BJ (cell line): ENCODE measurements around the gene DRG1. TPM values are rescaled to one million over a fixed set of nuclear protein-coding genes. Genes with fewer than 3 reads are reported as not detected.
"Not testable (repeated sequence)": the region's sequence is repeated elsewhere in the genome, so short reads cannot be mapped to it uniquely, and the experiment has no call there.

Experiments used
- CTCF ChIA-PET: fragments of 350-600 bp; formaldehyde crosslinking; extraction: SDS; loops from one replicate; lab custom pipeline; 2021; ENCODE audit warnings: antibody characterized with exemption, inconsistent platforms; lab: Yijun Ruan, JAX
- POLR2A ChIA-PET: fragments of 300-600 bp; sonication (Branson Sonifier 250); formaldehyde crosslinking; extraction: SDS; loops from one replicate; lab custom pipeline; 2021; ENCODE audit warnings: antibody characterized with exemption; lab: Charles Lee
- DNase-seq: peaks from one replicate; pipeline ENCODE4 v3.0.0-alpha.2; 2011; ENCODE audit warnings: low read depth
- H3K27me3 ChIP-seq: 2 replicates; pipeline ENCODE4 v1.6.0; 2011; ENCODE audit warnings: low read length; ENCODE audit not compliant: control insufficient read depth, insufficient read depth
- H3K36me3 ChIP-seq: 2 replicates; pipeline ENCODE4 v1.5.1; 2011; ENCODE audit warnings: low read length; ENCODE audit not compliant: control insufficient read depth, insufficient read depth
- H3K4me3 ChIP-seq: 2 replicates; pipeline ENCODE4 v1.5.1; 2011; ENCODE audit warnings: low read depth, mild to moderate bottlenecking, control low read depth, low read length
- CTCF ChIP-seq: IDR thresholded peaks from 2 replicates; pipeline ENCODE4 v1.5.1; 2011; ENCODE audit warnings: low read depth, mild to moderate bottlenecking, control low read depth, inconsistent platforms, low read length, moderate library complexity; ENCODE audit not compliant: insufficient read depth
- polyA plus RNA-seq: library from polyadenylated mRNA; depleted of rRNA; stranded (reverse); fragments of >200 nt; gene quantifications from 2 replicates; pipeline ENCODE4 v1.2.3, GENCODE V29; 2011; rRNA removed
- small RNA-seq: library from RNA; depleted of rRNA; stranded (forward); fragments of <200 nt; gene quantifications from one replicate; pipeline ENCODE3, GENCODE V24; 2012; ENCODE audit warnings: low replicate concordance, low read depth; ENCODE audit not compliant: insufficient read length

Gene DRG1
- polyA plus RNA-seq, 1 experiment: 70.8 TPM

GRCh38 chr22:31481129-31481528 lies 81.7 kb downstream of the DRG1 start:
- no peak for DNase-seq
- H3K27me3 ChIP-seq: no peaks in the 10 kb centered on the region
- POLR2A ChIA-PET: no interaction called here
- CTCF ChIA-PET: interaction anchor here (0.7 kb wide), 1 partner anchor 182 kb away, joined by 4 read pairs; no protein-coding TSS in a partner anchor
- no peak overlapping the region for H3K4me3 ChIP-seq
- no peak for TF ChIP-seq CTCF
- peaks cover 9% of the 10 kb centered on the region for H3K36me3 ChIP-seq

GRCh38 chr22:31482470-31482869 lies 83.1 kb downstream of the DRG1 start:
- H3K27me3 ChIP-seq, DNase-seq, POLR2A ChIA-PET, CTCF ChIA-PET, H3K4me3 ChIP-seq: not testable (repeated sequence)
- H3K36me3 ChIP-seq: peaks cover 11% of the 10 kb centered on the region

Small RNAs within 50 kb of the gene (small RNA-seq; reads per million reads assigned to genes)
- gene RNU6-28P (not detected), gene RNU6-338P (not detected)

Other genes starting within 250 kb of the DRG1 start
- 50.7 and 58.5 TPM in 2 replicates for gene RNF185, start 239.4 kb upstream of the DRG1 start, polyA plus RNA-seq
- 5.2 and 5.5 TPM in 2 replicates for gene LIMK2, start 187.3 kb upstream of the DRG1 start, polyA plus RNA-seq
- gene PIK3IP1, start 107.1 kb upstream of the DRG1 start, polyA plus RNA-seq: 8.2 and 11.8 TPM in 2 replicates
- 6.2 and 10.1 TPM in 2 replicates for gene PATZ1, start 53.3 kb upstream of the DRG1 start, polyA plus RNA-seq
- gene EIF4ENIF1, start 90.2 kb downstream of the DRG1 start, polyA plus RNA-seq: 16.9 and 20.4 TPM in 2 replicates
- 5.0 and 7.1 TPM in 2 replicates for gene SFI1, start 96.9 kb downstream of the DRG1 start, polyA plus RNA-seq